Glomerular endothelial cell (primary cell): ENCODE data around the gene ZNF568. TPM values are rescaled to one million over a fixed set of nuclear protein-coding genes. Genes with fewer than 3 reads are reported as not detected.

Experiments used
- DNase-seq: peaks from one replicate; pipeline ENCODE4 v3.0.0-alpha.2; 2011; ENCODE audit warnings: low read depth, low spot score; ENCODE audit errors: extremely low read depth
- total RNA-seq: library from RNA; depleted of rRNA; stranded (reverse); fragments of >200 nt; gene quantifications from 2 replicates; pipeline ENCODE4 v1.2.3, GENCODE V29; 2015

The ZNF568 gene
- 5.3 and 12.0 TPM in 2 replicates for total RNA-seq

GRCh38 chr19:36915992-36916830 is at the start of gene ZNF568, which contains the start of gene ZNF829:
ZNF568 (plus strand) TSS chr19:36916332; CDS start chr19:36922771, 6,439 bp downstream.
ZNF829 (minus strand) TSS chr19:36916291; CDS start chr19:36915167, 1,124 bp downstream.
- peak; percentile 64 for DNase-seq

GRCh38 chr19:36876993-36877938 is 38.9 kb upstream of the ZNF568 start:
- DNase-seq = no peak

- no peak for DNase-seq
Observed at GRCh38 chr19:36891768-36892357, 24.3 kb upstream of the ZNF568 start.

- DNase-seq = no peak
Observed at GRCh38 chr19:36894849-36895383, 21.2 kb upstream of the ZNF568 start.

GRCh38 chr19:36898422-36898821 is 17.7 kb upstream of the ZNF568 start:
- no peak for DNase-seq

- DNase-seq = no peak
Observed at GRCh38 chr19:36916991-36917390, 859 bp downstream of the ZNF568 start.

GRCh38 chr19:36918090-36918489 is 2.0 kb downstream of the ZNF568 start:
- DNase-seq = no peak

- no peak for DNase-seq
Observed at GRCh38 chr19:36931684-36932083, 15.6 kb downstream of the ZNF568 start.

- DNase-seq = no peak
Observed at GRCh38 chr19:36939153-36939552, 23.0 kb downstream of the ZNF568 start.

- DNase-seq = no peak
Observed at GRCh38 chr19:36950335-36951119, 34.4 kb downstream of the ZNF568 start.

- no peak for DNase-seq
Observed at GRCh38 chr19:36962346-36962745, 46.2 kb downstream of the ZNF568 start.

GRCh38 chr19:36963280-36963679 is 47.1 kb downstream of the ZNF568 start:
- no peak for DNase-seq

GRCh38 chr19:36972571-36972970 is 56.4 kb downstream of the ZNF568 start:
- DNase-seq = no peak

GRCh38 chr19:36973021-36973843 is 57.1 kb downstream of the ZNF568 start:
- DNase-seq = peak; percentile 16

- DNase-seq = no peak
Observed at GRCh38 chr19:36973844-36974195, 57.7 kb downstream of the ZNF568 start.

GRCh38 chr19:36986131-36986530 is 70.0 kb downstream of the ZNF568 start:
- DNase-seq = no peak

GRCh38 chr19:36986601-36987000 is 70.5 kb downstream of the ZNF568 start:
- DNase-seq = no peak

GRCh38 chr19:36987091-36987490 is 71.0 kb downstream of the ZNF568 start:
- DNase-seq = no peak

- DNase-seq = no peak
Observed at GRCh38 chr19:36997152-36997842, 81.2 kb downstream of the ZNF568 start.
